Frontal cortex (tissue), 4 donors: ENCODE results near the gene CCDC192. TPM values are rescaled to one million over a fixed set of nuclear protein-coding genes. Genes with fewer than 3 reads are reported as not detected.

Experiments
- DNase-seq, 2 donors: peaks; one replicate each; pipeline ENCODE4 v3.0.0; 2012; ENCODE audit warnings: low spot score in 2 of 2
- FAIRE-seq: peaks from 2 replicates; lab custom pipeline; 2012; peaks lifted over from hg19 to GRCh38; lab: Jason Lieb, UNC
- total RNA-seq: library from RNA; depleted of rRNA; stranded (reverse); fragments of >200 nt; gene quantifications from one replicate; pipeline ENCODE4 v1.2.3, GENCODE V29; 2014
- donor health status: control.
- donor health status: control.
- donor health status: control.

The CCDC192 gene
- total RNA-seq, 1 donor from 2014 or later, result not detected

GRCh38 chr5:127802477-127802865 is 99.3 kb downstream of the CCDC192 start:
- DNase-seq (no peak), FAIRE-seq (no peak)

- FAIRE-seq (no peak), DNase-seq (no peak)
Measured at GRCh38 chr5:127804886-127805426, 101.8 kb downstream of the CCDC192 start.

- FAIRE-seq, result no peak
- no peak for DNase-seq
Measured at GRCh38 chr5:127805448-127805847, 102.3 kb downstream of the CCDC192 start.

GRCh38 chr5:127806776-127807175 is 103.6 kb downstream of the CCDC192 start:
- FAIRE-seq (no peak), DNase-seq (no peak)

GRCh38 chr5:127809533-127809932 is 106.3 kb downstream of the CCDC192 start:
- DNase-seq (no peak), FAIRE-seq (no peak)

GRCh38 chr5:127810017-127810416 is 106.8 kb downstream of the CCDC192 start:
- no peak for DNase-seq
- no peak for FAIRE-seq

- no peak for FAIRE-seq
Measured at GRCh38 chr5:127810707-127811490, 107.7 kb downstream of the CCDC192 start.

GRCh38 chr5:127812570-127812969 is 109.4 kb downstream of the CCDC192 start:
- FAIRE-seq (no peak), DNase-seq (no peak)

More at GRCh38 chr5:127810707-127811490, 107.7 kb downstream of the CCDC192 start:
- no peak for DNase-seq

GRCh38 chr5:127813633-127814587 is 110.7 kb downstream of the CCDC192 start:
- DNase-seq (no peak), FAIRE-seq (no peak)

GRCh38 chr5:127814588-127814973 is 111.4 kb downstream of the CCDC192 start:
- no peak for DNase-seq
- no peak for FAIRE-seq

GRCh38 chr5:127820910-127821553 is 117.8 kb downstream of the CCDC192 start:
- DNase-seq (no peak), FAIRE-seq (no peak)

- DNase-seq, result no peak
- no peak for FAIRE-seq
Measured at GRCh38 chr5:127821896-127822295, 118.7 kb downstream of the CCDC192 start.

- FAIRE-seq (no peak), DNase-seq (no peak)
Measured at GRCh38 chr5:127824126-127824525, 120.9 kb downstream of the CCDC192 start.

GRCh38 chr5:127826011-127826410 is 122.8 kb downstream of the CCDC192 start:
- FAIRE-seq, result no peak
- DNase-seq, result no peak

GRCh38 chr5:127827451-127827850 is 124.3 kb downstream of the CCDC192 start:
- DNase-seq (no peak), FAIRE-seq (no peak)

GRCh38 chr5:127830157-127830556 is 127.0 kb downstream of the CCDC192 start:
- FAIRE-seq, result no peak
- DNase-seq, result no peak

GRCh38 chr5:127830829-127831598 is 127.8 kb downstream of the CCDC192 start:
- DNase-seq (no peak), FAIRE-seq (peak; percentile 39)

- DNase-seq, result no peak
- no peak for FAIRE-seq
Measured at GRCh38 chr5:127832067-127832466, 128.9 kb downstream of the CCDC192 start.

GRCh38 chr5:127834094-127834531 is 130.9 kb downstream of the CCDC192 start:
- FAIRE-seq (no peak), DNase-seq (no peak)
